ENCODE results near the gene TUSC2.
"Not testable (repeated sequence)": the region's sequence is repeated elsewhere in the genome, so short reads cannot be mapped to it uniquely, and the experiment has no call there.

TUSC2 gene

DNA sequence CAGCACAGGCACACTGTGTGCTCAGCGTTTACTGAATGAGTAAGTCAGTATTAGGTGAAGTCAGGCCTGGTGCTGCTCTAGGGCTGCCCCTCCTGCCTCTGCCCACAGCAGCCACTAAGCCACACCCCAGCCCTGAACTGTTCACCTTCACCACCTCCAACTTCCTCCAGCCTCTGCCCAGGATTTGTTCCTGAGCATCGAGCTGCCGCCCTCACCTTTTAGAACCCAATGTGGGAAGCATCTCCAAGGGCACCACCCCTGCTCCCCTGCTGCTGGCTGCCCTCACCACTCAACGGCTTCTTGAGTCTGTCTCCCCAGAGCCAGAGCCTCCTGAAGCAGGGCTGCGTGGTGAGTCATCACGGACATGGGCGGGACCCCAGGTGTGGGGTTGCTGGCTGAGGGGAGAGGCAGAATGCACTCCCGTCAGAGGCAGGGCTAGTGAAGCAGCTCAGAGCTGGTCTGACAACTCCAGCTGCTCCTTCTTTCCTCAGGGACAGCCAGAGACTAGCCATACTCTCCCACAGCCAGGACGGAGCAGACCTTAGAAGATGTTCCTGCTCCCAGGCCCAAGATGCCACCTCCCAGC, 11.3 kb downstream of the TUSC2 start:
- no peak for DNase-seq

- no peak for DNase-seq
These were observed 13.2 kb downstream of the TUSC2 start for GRCh38 chr3:50314816-50315215.

GRCh38 chr3:50314342-50314741, 13.7 kb downstream of the TUSC2 start:
- no peak for DNase-seq

GRCh38 chr3:50312041-50312440, 16.0 kb downstream of the TUSC2 start:
- DNase-seq: not testable (repeated sequence)

GRCh38 chr3:50304601-50305000, 23.4 kb downstream of the TUSC2 start:
- no peak for DNase-seq

- DNase-seq: no peak
These were observed 24.8 kb downstream of the TUSC2 start, which contains the start of gene HYAL1 for GRCh38 chr3:50303013-50303815. HYAL1 (minus strand) TSS chr3:50303574; CDS start chr3:50302956, 618 bp downstream.

- no peak for DNase-seq
These were observed 25.7 kb downstream of the TUSC2 start for GRCh38 chr3:50302095-50303012.

DNA sequence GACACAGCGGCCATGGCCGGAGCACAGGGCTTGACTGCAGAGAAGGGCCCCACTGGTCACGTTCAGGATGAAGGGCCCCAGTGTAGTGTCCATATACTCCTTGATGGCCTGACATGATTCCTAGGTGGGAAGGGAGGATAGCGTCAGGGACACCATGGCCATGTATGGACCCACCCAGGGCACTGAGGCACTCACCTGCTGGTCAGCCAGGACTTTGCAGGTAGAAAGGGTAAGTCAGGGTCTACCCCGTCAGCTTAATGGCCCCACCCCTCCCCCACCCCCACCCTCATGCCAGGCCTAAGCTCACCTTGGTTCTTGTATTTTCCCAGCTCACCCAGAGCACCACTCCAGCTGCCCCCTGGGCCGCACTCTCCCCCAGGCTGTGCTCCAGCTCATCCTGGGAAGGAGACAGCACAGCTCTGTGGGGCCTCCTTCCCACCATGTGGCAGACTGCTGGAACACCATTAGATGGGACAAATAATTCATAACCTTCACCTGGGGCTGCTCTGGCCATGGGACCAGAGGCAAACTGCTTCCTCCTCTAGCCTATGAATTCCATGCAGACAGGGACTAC, 27.3 kb downstream of the TUSC2 start:
- no peak for DNase-seq

- DNase-seq: peak in 1 of 2 experiments; percentile 7
These were observed 27.9 kb downstream of the TUSC2 start for GRCh38 chr3:50299929-50300680.

- DNase-seq: no peak
These were observed 28.4 kb downstream of the TUSC2 start for GRCh38 chr3:50299638-50299928.

DNA sequence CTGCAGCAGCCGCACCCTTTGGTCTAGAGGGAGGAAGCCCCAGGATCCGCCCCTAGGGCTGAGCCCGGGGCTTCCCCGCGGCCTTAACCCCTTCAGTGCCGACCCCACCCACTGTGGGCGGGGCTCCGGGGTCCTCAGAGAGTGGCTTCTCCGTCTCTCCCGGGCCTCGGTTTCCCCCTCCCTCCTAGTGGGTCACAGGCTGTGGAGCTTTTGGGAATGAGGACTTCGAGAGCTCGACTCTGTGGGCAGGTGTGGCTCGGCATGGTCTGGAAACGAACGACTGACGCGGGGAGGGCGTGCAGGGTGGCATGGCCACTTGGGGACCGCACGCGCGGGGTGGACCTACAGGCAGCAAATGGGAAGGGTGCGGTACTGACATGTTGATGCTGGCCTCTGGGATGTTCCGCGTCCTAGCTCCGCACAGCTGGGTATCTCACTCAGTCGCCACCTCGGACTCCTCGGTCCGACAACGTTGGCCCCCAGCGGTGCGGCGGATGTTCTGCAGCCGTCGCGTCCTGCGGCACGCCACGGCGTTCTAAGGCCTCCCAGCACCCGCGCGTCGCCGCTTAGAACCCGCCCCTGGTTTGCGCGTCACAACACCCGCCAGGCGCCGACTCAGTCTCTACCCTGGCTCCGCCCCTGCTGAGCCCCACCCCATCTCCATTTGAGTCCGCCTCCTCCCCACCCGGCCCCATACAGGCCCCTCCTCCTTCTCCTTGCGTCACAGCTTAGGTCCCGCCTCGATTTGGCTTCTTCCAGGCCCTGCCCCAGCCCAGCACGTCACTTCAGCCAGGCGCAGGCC, 29.0 kb downstream of the TUSC2 start, which contains the start of the genes HYAL3 and NAA80:
Gene HYAL3, minus strand, starts transcription at position 570 of the 802 bp plus-strand sequence. CDS start 3,803 bp downstream, outside the sequence.
Gene NAA80, minus strand, starts transcription at position 570 of the 802 bp plus-strand sequence. CDS start 1,942 bp downstream, outside the sequence.
- peak; percentile 95 to 96 for DNase-seq

GRCh38 chr3:50297896-50298725, 29.9 kb downstream of the TUSC2 start:
- no peak for DNase-seq

- no peak for DNase-seq
These were observed 30.6 kb downstream of the TUSC2 start for GRCh38 chr3:50297384-50297775.

DNA sequence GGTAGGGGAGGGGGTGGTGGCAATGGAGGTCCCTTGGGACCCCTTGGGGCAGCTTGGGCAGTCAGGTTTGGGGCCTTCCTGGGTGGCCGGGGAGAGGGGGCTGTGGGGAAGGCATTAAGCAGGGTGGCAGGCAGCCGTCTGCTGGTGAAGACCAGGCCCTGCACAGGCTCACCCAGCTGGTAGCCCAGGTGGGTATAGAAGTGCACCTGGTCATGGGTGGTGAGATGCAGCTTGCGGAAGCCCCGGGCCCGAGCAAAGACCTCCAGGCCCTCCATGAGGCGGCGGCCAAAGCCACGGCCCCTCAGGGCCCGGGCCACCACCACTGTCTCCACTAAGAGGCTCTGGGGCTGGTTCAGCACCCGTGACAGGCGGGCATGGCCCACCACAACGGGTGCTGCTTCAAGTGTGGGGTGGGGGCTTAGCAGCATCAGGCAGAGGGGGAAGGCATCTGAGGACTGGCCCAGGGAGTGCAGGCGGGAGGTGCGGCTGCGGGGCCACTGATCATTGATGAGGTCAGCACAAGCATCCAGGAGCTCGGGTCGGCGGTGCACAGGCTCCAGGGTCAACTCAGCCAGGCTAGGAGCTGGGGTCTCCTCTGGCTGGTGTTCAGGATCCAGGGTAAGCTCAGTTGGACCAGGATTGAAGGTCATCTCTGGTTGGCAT, 31.2 kb downstream of the TUSC2 start:
- no peak for DNase-seq

DNA sequence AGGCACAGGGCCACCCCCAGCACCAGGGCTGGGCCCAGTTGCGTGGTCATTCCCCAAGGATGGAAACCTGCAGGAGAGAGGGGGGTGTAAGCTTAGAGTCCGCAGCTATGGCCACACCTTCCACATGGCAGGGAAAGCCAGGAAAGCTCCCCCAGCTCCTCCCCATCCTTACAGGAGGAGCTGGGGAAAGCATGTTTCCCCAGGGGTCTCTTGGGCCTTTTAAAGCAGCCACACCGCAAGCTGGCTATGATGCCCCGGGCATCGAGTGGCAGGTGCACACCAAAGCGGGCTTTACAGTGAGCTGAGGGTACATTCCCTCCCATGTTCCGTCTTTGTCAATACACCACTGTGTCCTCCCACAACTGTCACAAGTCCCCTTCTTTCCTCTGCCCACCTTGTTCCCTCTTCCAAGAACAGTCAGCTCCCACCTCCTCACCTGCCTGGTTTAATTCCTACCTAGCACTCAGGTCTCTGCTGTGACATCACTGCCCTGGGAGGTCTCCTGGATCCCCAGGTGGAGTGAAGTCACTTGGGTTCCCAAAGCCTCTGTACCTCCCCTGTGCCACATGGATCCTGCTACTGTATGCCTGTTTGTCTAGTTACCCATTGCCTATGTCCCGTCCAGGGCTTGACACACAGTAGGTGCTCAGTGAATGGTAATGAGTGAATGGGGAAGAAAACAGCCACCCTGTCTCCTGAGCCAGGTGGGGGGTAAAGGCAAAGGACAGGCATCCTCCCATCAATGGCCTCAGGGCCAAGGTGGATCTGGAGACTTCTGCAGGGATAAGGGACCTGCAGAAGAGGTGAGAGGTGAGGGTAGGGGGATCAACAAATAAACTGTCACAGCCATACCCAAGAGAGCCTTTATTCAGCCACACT, 32.2 kb downstream of the TUSC2 start:
- DNase-seq: no peak

GRCh38 chr3:50294492-50295403, 33.3 kb downstream of the TUSC2 start:
- no peak for DNase-seq

GRCh38 chr3:50294089-50294488, 33.9 kb downstream of the TUSC2 start:
- DNase-seq: no peak

Measured in SHP77 (cell line).